ENCODE data around the gene MEIS2.

Gene MEIS2

DNA sequence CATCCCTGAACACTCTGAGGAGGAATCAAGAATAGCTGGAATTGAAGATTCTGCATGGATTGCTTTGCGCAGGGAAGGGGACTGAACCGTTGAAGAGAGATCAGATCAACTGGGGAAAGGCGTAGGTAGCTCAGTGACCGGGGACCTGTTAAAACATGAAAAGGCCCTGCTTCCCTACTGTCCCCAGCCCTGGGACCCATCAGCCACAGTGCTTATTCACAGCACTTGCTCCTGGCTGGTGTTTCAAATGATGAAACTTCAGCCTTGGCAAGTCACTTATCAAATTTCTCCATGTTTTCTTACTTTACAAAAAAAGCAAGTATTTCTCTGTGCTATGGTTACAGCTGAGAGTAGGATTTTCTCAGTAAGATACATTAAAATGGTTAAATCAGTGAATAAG, 199.3 kb downstream of the MEIS2 start:
- TF ChIP-seq NFIC (IDR thresholded peaks at IDR 0.05) (no peak), CREB1 (IDR thresholded peaks at IDR 0.05; ENCODE audit: low read depth) (no peak), RAD21 (IDR thresholded peaks at IDR 0.05; ENCODE audit: low read depth) (no peak), EP300 (IDR thresholded peaks at IDR 0.05; ENCODE audit: borderline replicate concordance) (no peak), CEBPB (IDR thresholded peaks at IDR 0.05) (no peak), TAF1 (IDR thresholded peaks at IDR 0.05; ENCODE audit: low read depth) (no peak), TCF12 (IDR thresholded peaks at IDR 0.05; ENCODE audit: low read depth) (no peak), ZBTB7A (IDR thresholded peaks at IDR 0.05; ENCODE audit: low read depth) (no peak), FOXM1 (IDR thresholded peaks at IDR 0.05; ENCODE audit: borderline replicate concordance, low read depth) (no peak), YY1 (IDR thresholded peaks at IDR 0.05; ENCODE audit: low read depth) (no peak), EGR1 (IDR thresholded peaks at IDR 0.05) (no peak), TEAD4 (IDR thresholded peaks at IDR 0.05) (no peak)
- TF ChIP-seq, protein P1, sequence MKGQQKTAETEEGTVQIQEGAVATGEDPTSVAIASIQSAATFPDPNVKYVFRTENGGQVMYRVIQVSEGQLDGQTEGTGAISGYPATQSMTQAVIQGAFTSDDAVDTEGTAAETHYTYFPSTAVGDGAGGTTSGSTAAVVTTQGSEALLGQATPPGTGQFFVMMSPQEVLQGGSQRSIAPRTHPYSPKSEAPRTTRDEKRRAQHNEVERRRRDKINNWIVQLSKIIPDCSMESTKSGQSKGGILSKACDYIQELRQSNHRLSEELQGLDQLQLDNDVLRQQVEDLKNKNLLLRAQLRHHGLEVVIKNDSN (IDR thresholded peaks at IDR 0.05): no peak
- TF ChIP-seq, protein P2, sequence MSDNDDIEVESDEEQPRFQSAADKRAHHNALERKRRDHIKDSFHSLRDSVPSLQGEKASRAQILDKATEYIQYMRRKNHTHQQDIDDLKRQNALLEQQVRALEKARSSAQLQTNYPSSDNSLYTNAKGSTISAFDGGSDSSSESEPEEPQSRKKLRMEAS (IDR thresholded peaks at IDR 0.05): no peak
- TF ChIP-seq, protein P3, sequence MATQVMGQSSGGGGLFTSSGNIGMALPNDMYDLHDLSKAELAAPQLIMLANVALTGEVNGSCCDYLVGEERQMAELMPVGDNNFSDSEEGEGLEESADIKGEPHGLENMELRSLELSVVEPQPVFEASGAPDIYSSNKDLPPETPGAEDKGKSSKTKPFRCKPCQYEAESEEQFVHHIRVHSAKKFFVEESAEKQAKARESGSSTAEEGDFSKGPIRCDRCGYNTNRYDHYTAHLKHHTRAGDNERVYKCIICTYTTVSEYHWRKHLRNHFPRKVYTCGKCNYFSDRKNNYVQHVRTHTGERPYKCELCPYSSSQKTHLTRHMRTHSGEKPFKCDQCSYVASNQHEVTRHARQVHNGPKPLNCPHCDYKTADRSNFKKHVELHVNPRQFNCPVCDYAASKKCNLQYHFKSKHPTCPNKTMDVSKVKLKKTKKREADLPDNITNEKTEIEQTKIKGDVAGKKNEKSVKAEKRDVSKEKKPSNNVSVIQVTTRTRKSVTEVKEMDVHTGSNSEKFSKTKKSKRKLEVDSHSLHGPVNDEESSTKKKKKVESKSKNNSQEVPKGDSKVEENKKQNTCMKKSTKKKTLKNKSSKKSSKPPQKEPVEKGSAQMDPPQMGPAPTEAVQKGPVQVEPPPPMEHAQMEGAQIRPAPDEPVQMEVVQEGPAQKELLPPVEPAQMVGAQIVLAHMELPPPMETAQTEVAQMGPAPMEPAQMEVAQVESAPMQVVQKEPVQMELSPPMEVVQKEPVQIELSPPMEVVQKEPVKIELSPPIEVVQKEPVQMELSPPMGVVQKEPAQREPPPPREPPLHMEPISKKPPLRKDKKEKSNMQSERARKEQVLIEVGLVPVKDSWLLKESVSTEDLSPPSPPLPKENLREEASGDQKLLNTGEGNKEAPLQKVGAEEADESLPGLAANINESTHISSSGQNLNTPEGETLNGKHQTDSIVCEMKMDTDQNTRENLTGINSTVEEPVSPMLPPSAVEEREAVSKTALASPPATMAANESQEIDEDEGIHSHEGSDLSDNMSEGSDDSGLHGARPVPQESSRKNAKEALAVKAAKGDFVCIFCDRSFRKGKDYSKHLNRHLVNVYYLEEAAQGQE (IDR thresholded peaks at IDR 0.05; ENCODE audit: low read depth): no peak

DNA sequence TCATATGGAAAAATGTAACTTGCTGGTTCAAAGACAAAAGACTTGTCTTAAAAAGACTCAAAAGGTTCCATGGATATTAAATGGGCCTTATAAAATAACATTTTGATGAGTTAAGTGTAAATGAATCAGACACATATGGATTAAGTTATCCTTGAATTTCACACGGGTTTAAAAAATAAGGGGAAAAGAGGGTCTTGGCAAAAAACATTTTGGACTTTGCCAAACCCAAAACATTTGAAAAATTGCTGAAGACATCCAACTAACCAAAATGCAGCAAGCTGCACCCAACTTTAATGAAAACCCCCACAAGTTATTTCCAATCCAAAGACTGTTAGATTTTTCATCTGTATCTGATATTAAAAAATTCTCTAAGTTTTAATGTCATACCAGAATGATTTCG, 200.7 kb downstream of the MEIS2 start:
- TF ChIP-seq CEBPB (IDR thresholded peaks at IDR 0.05) (no peak), TAF1 (IDR thresholded peaks at IDR 0.05; ENCODE audit: low read depth) (no peak), ZBTB7A (IDR thresholded peaks at IDR 0.05; ENCODE audit: low read depth) (no peak), TCF12 (IDR thresholded peaks at IDR 0.05; ENCODE audit: low read depth) (no peak), EP300 (IDR thresholded peaks at IDR 0.05; ENCODE audit: borderline replicate concordance) (no peak), TEAD4 (IDR thresholded peaks at IDR 0.05) (no peak), YY1 (IDR thresholded peaks at IDR 0.05; ENCODE audit: low read depth) (no peak), CREB1 (IDR thresholded peaks at IDR 0.05; ENCODE audit: low read depth) (no peak), FOXM1 (IDR thresholded peaks at IDR 0.05; ENCODE audit: borderline replicate concordance, low read depth) (no peak), EGR1 (IDR thresholded peaks at IDR 0.05) (no peak)
- TF ChIP-seq, protein P1 (IDR thresholded peaks at IDR 0.05): no peak
- TF ChIP-seq, protein P3 (IDR thresholded peaks at IDR 0.05; ENCODE audit: low read depth): no peak

DNA sequence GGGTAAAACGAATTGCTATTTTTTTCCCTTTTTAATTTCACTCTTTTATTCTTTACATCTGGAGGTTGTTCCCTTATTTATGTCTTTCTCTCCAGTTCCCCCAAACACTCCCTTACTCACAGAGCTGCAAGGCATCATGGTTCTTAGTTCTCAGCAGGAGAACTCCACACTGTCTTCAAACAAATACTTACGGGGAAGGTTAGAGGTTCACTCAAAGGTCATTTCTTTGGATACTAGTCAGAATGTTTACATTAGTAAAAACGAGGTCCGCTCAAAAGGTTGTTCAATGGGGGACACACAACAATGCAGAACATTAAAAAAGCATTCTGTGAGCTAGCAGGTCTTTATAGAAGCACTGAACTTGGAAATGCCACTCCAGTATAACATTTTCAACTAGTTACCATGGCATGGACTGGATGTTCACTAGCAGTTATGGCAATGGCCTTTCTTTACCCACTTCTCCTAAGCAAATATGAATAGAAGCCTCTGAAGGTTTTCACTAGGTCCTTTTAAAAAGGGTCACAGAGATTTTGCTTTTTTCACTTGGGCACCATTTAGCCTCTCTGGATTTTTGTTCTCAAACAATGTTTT, 201.7 kb downstream of the MEIS2 start:
- TF ChIP-seq ZBTB7A (IDR thresholded peaks at IDR 0.05; ENCODE audit: low read depth) (no peak), NFIC (IDR thresholded peaks at IDR 0.05) (no peak), YY1 (IDR thresholded peaks at IDR 0.05; ENCODE audit: low read depth) (no peak), CREB1 (IDR thresholded peaks at IDR 0.05; ENCODE audit: low read depth) (no peak)
- TF ChIP-seq, protein P2 (IDR thresholded peaks at IDR 0.05): no peak
- TF ChIP-seq, protein P1 (IDR thresholded peaks at IDR 0.05): no peak

DNA sequence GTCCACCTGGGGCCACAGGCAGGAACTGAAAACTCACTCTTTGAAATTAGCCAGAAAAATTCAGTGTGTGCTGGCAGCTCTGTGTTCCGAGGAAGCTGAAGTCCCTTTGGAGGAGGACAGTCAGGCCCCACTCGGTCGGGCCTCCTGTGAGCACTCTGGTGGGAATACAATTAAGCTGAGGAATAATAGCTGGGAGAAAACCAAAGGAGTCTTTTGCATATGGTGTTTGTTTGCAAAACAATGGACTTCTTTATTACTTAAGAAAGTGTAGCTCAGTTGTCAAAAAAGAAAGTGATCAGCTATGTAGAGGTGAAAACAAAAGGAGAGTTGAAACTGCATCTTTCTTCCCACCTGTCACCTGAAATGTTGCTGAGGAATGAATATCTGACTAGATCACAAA, 202.5 kb downstream of the MEIS2 start:
- no peak for TF ChIP-seq EGR1 (IDR thresholded peaks at IDR 0.05)
- TF ChIP-seq TAF1 (IDR thresholded peaks at IDR 0.05; ENCODE audit: low read depth): no peak
- TF ChIP-seq TEAD4 (IDR thresholded peaks at IDR 0.05): no peak
- TF ChIP-seq NFIC (IDR thresholded peaks at IDR 0.05): no peak
- no peak for TF ChIP-seq CREB1 (IDR thresholded peaks at IDR 0.05; ENCODE audit: low read depth)
- TF ChIP-seq, protein P2 (IDR thresholded peaks at IDR 0.05): no peak
- no peak for TF ChIP-seq CEBPB (IDR thresholded peaks at IDR 0.05)
- no peak for TF ChIP-seq FOXM1 (IDR thresholded peaks at IDR 0.05; ENCODE audit: borderline replicate concordance, low read depth)
- TF ChIP-seq ZBTB7A (IDR thresholded peaks at IDR 0.05; ENCODE audit: low read depth): no peak
- TF ChIP-seq, protein P3 (IDR thresholded peaks at IDR 0.05; ENCODE audit: low read depth): no peak
- TF ChIP-seq RAD21 (IDR thresholded peaks at IDR 0.05; ENCODE audit: low read depth): no peak
- TF ChIP-seq, protein P1 (IDR thresholded peaks at IDR 0.05): no peak
- no peak for TF ChIP-seq EP300 (IDR thresholded peaks at IDR 0.05; ENCODE audit: borderline replicate concordance)

Measured in Ishikawa (cell line).